Liver (tissue), 9 donors: ENCODE measurements around the gene CDH23. TPM values are rescaled to one million over a fixed set of nuclear protein-coding genes. Genes with fewer than 3 reads are reported as not detected.

Experiments used
- DNase-seq: peaks from one replicate; pipeline ENCODE4 v3.0.0-alpha.2; 2017; ENCODE audit warnings: low spot score
- H3K27ac ChIP-seq, 2 donors: one replicate each; pipeline ENCODE4 v1.7.0; 2013; ENCODE audit warnings: inconsistent platforms in 2 of 2, low read length in 2 of 2, control low read depth in 1 of 2, low read depth in 1 of 2, mild to moderate bottlenecking in 1 of 2
- H3K27me3 ChIP-seq, 4 donors: one replicate each; pipeline versions ENCODE4 v1.6.1 to v1.7.0; 2013; ENCODE audit warnings: low read length in 3 of 4, inconsistent platforms in 1 of 4, mild to moderate bottlenecking in 1 of 4, moderate library complexity in 1 of 4; ENCODE audit not compliant: control insufficient read depth in 4 of 4, insufficient read depth in 4 of 4
- H3K36me3 ChIP-seq, 4 donors: one replicate each; pipeline versions ENCODE4 v1.6.1 to v1.7.0; 2013; ENCODE audit warnings: low read length in 3 of 4, mild to moderate bottlenecking in 3 of 4, low read depth in 1 of 4, moderate library complexity in 1 of 4; ENCODE audit not compliant: control insufficient read depth in 4 of 4, insufficient read depth in 3 of 4
- H3K4me1 ChIP-seq, 4 donors: one replicate each; pipeline versions ENCODE4 v1.6.1 to v1.7.0; 2013; ENCODE audit warnings: low read length in 3 of 4, mild to moderate bottlenecking in 3 of 4, moderate library complexity in 1 of 4; ENCODE audit not compliant: control insufficient read depth in 4 of 4, insufficient read depth in 4 of 4
- H3K4me3 ChIP-seq, 3 donors: one replicate each; pipeline versions ENCODE4 v1.6.1 to v1.7.0; 2013; ENCODE audit warnings: low read length in 3 of 3, control low read depth in 1 of 3, low read depth in 1 of 3, mild to moderate bottlenecking in 1 of 3
- H3K9ac ChIP-seq, 2 donors: one replicate each; pipeline ENCODE4 v1.7.0; 2013; ENCODE audit warnings: low read length in 2 of 2, mild to moderate bottlenecking in 2 of 2, moderate library complexity in 2 of 2, control low read depth in 1 of 2, low read depth in 1 of 2
- H3K9me3 ChIP-seq, 4 donors: one replicate each; pipeline versions ENCODE4 v1.6.1 to v1.7.0; 2013; ENCODE audit warnings: low read length in 3 of 4; ENCODE audit not compliant: control insufficient read depth in 4 of 4
- EGR1 ChIP-seq, 2 donors: IDR thresholded peaks; 2 replicates each; pipeline ENCODE4 v1.6.1; 2016 to 2018; ENCODE audit warnings: antibody characterized with exemption in 2 of 2, low read depth in 2 of 2
- FOXA1 ChIP-seq: IDR thresholded peaks from 2 replicates; pipeline ENCODE4 v1.6.1; 2016; ENCODE audit warnings: antibody characterized with exemption
- FOXA2 ChIP-seq: IDR thresholded peaks from 2 replicates; pipeline ENCODE4 v1.6.1; 2016; ENCODE audit warnings: antibody characterized with exemption
- GABPA ChIP-seq, 2 donors: IDR thresholded peaks in 1 of 2; conservative IDR thresholded peaks in 1 of 2; 2 replicates each; pipeline ENCODE4 v1.6.1; 2016; ENCODE audit warnings: antibody characterized with exemption in 2 of 2, mild to moderate bottlenecking in 1 of 2, moderate library complexity in 1 of 2
- HNF4A ChIP-seq, 2 donors: conservative IDR thresholded peaks; 2 replicates each; pipeline ENCODE4 v1.6.1; 2016; ENCODE audit warnings: antibody characterized with exemption in 2 of 2, mild to moderate bottlenecking in 2 of 2
- HNF4G ChIP-seq: IDR thresholded peaks from 2 replicates; pipeline ENCODE4 v1.6.1; 2016; ENCODE audit warnings: antibody characterized with exemption
- JUND ChIP-seq, 2 donors: IDR thresholded peaks; 2 replicates each; pipeline ENCODE4 v1.6.1; 2016; ENCODE audit warnings: antibody characterized with exemption in 2 of 2
- NR2F2 ChIP-seq: IDR thresholded peaks from 2 replicates; pipeline ENCODE4 v1.6.1; 2016; ENCODE audit warnings: antibody characterized with exemption
- RAD21 ChIP-seq, 2 donors: IDR thresholded peaks; 2 replicates each; pipeline ENCODE4 v1.6.1; 2016; ENCODE audit warnings: antibody characterized with exemption in 2 of 2, mild to moderate bottlenecking in 2 of 2
- RXRA ChIP-seq, 2 donors: IDR thresholded peaks; 2 replicates each; pipeline ENCODE4 v1.6.1; 2017 to 2018; ENCODE audit warnings: antibody characterized with exemption in 2 of 2, mild to moderate bottlenecking in 1 of 2
- SP1 ChIP-seq: IDR thresholded peaks from 2 replicates; pipeline ENCODE4 v1.6.1; 2018; ENCODE audit warnings: antibody characterized with exemption, mild to moderate bottlenecking
- TAF1 ChIP-seq: conservative IDR thresholded peaks from 2 replicates; pipeline ENCODE4 v1.6.1; 2016; ENCODE audit warnings: antibody characterized with exemption, mild to moderate bottlenecking
- YY1 ChIP-seq: IDR thresholded peaks from 2 replicates; pipeline ENCODE4 v1.6.1; 2016; ENCODE audit warnings: antibody characterized with exemption, mild to moderate bottlenecking
- WGBS: extraction: QIAGEN DNeasy Blood & Tissue Kit; methylation state at CpG from one replicate; pipeline ENCODE4 v1.1.7; 2013; 5-methylcytosine and 5-hydroxymethylcytosine counted together
- polyA plus RNA-seq, 2 donors: library from polyadenylated mRNA; stranded (reverse) in 1 of 2; unstranded in 1 of 2; fragments of 200-250 nt in 1 of 2; fragments of >200 nt in 1 of 2; fragmentation: Nextera tagmentation in 1 of 2; extraction: Ambion mirVana in 1 of 2; gene quantifications; one replicate each; pipeline versions ENCODE4 v1.2.1 to v1.2.3, GENCODE V29; 2013 to 2015
- total RNA-seq, 2 donors: library from RNA; depleted of rRNA; stranded (reverse); fragments of >200 nt; gene quantifications; one replicate each; pipeline ENCODE4 v1.2.3, GENCODE V29; 2014
- TF ChIP-seq, protein P1 (sequence below): IDR thresholded peaks from 2 replicates; pipeline ENCODE4 v1.6.1; 2016; ENCODE audit warnings: antibody characterized with exemption
- TF ChIP-seq, protein P2 (sequence below): IDR thresholded peaks from 2 replicates; pipeline ENCODE4 v1.6.1; 2016; ENCODE audit warnings: antibody characterized with exemption
- TF ChIP-seq, protein P3 (sequence below): IDR thresholded peaks from 2 replicates; pipeline ENCODE4 v1.6.1; 2016; ENCODE audit warnings: antibody characterized with exemption, mild to moderate bottlenecking
- donor health status: healthy.
- donor health status: healthy.
- donor health status: healthy.
- donor health status: healthy.
- donor health status: healthy.

CDH23 gene
- total and polyA plus RNA-seq, 4 donors, result 1.5 to 4.7 (median 3.4) TPM

DNA sequence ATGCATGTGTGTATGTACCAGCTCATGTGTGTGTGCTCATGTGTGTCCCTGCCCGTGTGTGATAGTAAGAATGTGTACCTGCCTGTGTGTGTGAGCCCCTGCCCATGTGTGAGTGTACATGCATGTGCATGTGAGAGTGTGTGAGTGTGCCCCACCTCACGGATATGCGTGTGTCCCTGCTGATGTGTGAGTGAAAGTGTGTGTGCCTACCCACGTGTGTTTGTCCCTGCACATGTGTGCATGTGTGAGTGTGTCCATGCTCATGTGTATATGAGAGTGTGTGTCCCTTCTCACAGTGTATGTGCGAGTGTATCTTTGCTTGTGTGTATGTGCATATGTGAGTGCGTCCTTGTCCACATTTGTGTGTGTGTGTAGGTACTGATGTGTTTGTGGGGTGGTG, 69.6 kb downstream of the CDH23 start:
- H3K4me3 ChIP-seq, result no peak overlapping the region
- no peak for DNase-seq
- no peaks in the 10 kb centered on the region for H3K36me3 ChIP-seq
- peaks cover 3 to 23% (median 15%) of the 10 kb centered on the region in 4 donors for H3K4me1 ChIP-seq
- 95% methylated on average over 6 of the region's 6 CpGs for WGBS
- no peak overlapping the region for H3K27ac ChIP-seq
- no peaks in the 10 kb centered on the region for H3K9me3 ChIP-seq
- TF ChIP-seq FOXA2 (no peak), GABPA (IDR thresholded peaks at IDR 0.05 in 1 of 2, conservative IDR thresholded peaks at IDR 0.05 in 1 of 2) (no peak), JUND (IDR thresholded peaks at IDR 0.05) (no peak), HNF4A (conservative IDR thresholded peaks at IDR 0.05) (no peak), NR2F2 (no peak), EGR1 (IDR thresholded peaks at IDR 0.05; ENCODE audit: low read depth in 2 of 2) (no peak)
- TF ChIP-seq, protein P1, sequence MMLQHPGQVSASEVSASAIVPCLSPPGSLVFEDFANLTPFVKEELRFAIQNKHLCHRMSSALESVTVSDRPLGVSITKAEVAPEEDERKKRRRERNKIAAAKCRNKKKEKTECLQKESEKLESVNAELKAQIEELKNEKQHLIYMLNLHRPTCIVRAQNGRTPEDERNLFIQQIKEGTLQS, result no peak
- TF ChIP-seq, protein P2, sequence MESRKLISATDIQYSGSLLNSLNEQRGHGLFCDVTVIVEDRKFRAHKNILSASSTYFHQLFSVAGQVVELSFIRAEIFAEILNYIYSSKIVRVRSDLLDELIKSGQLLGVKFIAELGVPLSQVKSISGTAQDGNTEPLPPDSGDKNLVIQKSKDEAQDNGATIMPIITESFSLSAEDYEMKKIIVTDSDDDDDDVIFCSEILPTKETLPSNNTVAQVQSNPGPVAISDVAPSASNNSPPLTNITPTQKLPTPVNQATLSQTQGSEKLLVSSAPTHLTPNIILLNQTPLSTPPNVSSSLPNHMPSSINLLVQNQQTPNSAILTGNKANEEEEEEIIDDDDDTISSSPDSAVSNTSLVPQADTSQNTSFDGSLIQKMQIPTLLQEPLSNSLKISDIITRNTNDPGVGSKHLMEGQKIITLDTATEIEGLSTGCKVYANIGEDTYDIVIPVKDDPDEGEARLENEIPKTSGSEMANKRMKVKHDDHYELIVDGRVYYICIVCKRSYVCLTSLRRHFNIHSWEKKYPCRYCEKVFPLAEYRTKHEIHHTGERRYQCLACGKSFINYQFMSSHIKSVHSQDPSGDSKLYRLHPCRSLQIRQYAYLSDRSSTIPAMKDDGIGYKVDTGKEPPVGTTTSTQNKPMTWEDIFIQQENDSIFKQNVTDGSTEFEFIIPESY, result no peak
- H3K9ac ChIP-seq, result no peak overlapping the region
- H3K27me3 ChIP-seq, result no peaks in the 10 kb centered on the region

DNA sequence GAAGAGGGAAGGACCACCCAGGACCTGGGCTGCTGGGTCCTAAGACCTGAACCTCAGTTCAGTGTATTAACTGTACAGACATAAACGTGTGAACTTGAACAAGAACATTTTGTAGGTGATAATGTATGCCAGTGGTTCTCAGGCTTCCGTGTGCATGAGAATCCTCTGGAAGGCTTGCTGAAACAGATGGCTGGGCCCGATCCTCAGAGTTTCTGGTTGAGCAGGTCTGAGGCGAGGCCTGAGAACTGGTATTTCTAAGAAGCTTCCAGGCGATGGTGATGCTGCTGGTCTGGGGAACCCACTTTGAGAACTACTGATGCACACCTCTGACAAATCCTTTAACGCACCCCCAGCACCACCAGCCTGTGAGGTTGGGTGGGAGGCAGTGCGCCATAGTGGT, 70.4 kb downstream of the CDH23 start:
- WGBS, result 93% methylated on average over 7 of the region's 7 CpGs
- Histone ChIP-seq H3K4me1 (peaks cover 6 to 24% (median 18%) of the 10 kb centered on the region in 4 donors), H3K4me3 (no peak overlapping the region), H3K27me3 (no peaks in the 10 kb centered on the region), H3K9me3 (no peaks in the 10 kb centered on the region), H3K27ac (no peak overlapping the region), H3K36me3 (no peaks in the 10 kb centered on the region), H3K9ac (no peak overlapping the region)
- DNase-seq, result no peak
- TF ChIP-seq HNF4G, result no peak
- no peak for TF ChIP-seq JUND (IDR thresholded peaks at IDR 0.05)
- no peak for TF ChIP-seq TAF1
- no peak for TF ChIP-seq YY1
- TF ChIP-seq RAD21 (IDR thresholded peaks at IDR 0.05), result no peak
- no peak for TF ChIP-seq HNF4A (conservative IDR thresholded peaks at IDR 0.05)
- no peak for TF ChIP-seq FOXA2
- TF ChIP-seq GABPA (IDR thresholded peaks at IDR 0.05 in 1 of 2, conservative IDR thresholded peaks at IDR 0.05 in 1 of 2), result no peak
- no peak for TF ChIP-seq RXRA (IDR thresholded peaks at IDR 0.05)
- no peak for TF ChIP-seq NR2F2

DNA sequence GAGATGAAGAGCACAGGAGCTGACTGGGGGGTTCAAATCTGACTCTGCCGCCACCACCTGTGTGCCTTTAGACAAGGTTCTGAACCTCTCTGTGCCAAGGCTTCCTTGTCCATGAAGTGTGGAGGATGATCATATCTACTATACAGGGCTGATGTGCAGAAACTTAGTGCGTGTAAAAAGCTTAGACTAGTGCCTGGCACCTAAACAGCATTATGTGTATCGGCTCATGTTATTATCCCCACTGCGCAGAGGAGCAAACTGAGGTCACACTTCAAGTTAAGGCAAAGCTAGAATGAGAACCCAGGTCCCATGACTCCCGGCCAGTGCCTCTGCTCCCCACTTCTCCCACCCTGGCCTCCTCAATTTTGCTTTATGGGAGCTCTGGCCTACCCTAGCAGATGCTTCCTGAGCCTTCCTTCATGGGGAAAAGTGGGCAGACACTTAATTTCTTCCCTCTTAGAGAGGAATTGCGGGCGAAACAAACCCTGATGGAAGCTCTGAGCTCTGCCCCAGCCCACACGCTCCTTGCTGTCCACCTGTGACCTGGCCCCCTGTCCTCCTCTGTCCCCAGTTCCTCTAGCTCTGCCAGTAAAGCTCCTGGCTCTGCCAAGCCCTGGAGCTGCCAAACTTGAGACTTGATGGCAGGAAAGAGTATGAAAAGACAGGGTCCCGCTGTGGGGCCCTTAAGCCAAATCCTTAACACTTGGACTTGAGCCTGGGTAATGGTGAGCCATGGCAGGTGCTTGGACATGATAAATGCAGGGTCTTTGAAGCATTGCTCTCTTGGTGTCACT, 71.0 kb downstream of the CDH23 start:
- no peak overlapping the region for H3K9ac ChIP-seq
- WGBS, result 88% methylated on average over 9 of the region's 9 CpGs
- TF ChIP-seq NR2F2, result no peak
- TF ChIP-seq RAD21 (IDR thresholded peaks at IDR 0.05), result no peak
- TF ChIP-seq TAF1, result no peak
- no peak for TF ChIP-seq SP1
- TF ChIP-seq, protein P2, result no peak
- TF ChIP-seq, protein P3, sequence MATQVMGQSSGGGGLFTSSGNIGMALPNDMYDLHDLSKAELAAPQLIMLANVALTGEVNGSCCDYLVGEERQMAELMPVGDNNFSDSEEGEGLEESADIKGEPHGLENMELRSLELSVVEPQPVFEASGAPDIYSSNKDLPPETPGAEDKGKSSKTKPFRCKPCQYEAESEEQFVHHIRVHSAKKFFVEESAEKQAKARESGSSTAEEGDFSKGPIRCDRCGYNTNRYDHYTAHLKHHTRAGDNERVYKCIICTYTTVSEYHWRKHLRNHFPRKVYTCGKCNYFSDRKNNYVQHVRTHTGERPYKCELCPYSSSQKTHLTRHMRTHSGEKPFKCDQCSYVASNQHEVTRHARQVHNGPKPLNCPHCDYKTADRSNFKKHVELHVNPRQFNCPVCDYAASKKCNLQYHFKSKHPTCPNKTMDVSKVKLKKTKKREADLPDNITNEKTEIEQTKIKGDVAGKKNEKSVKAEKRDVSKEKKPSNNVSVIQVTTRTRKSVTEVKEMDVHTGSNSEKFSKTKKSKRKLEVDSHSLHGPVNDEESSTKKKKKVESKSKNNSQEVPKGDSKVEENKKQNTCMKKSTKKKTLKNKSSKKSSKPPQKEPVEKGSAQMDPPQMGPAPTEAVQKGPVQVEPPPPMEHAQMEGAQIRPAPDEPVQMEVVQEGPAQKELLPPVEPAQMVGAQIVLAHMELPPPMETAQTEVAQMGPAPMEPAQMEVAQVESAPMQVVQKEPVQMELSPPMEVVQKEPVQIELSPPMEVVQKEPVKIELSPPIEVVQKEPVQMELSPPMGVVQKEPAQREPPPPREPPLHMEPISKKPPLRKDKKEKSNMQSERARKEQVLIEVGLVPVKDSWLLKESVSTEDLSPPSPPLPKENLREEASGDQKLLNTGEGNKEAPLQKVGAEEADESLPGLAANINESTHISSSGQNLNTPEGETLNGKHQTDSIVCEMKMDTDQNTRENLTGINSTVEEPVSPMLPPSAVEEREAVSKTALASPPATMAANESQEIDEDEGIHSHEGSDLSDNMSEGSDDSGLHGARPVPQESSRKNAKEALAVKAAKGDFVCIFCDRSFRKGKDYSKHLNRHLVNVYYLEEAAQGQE, result no peak
- TF ChIP-seq, protein P1, result no peak
- no peak for TF ChIP-seq YY1
- TF ChIP-seq JUND (IDR thresholded peaks at IDR 0.05), result no peak
- TF ChIP-seq FOXA1, result no peak
- TF ChIP-seq RXRA (IDR thresholded peaks at IDR 0.05), result no peak
- no peak for TF ChIP-seq HNF4A (conservative IDR thresholded peaks at IDR 0.05)

More for the DNA sequence above, 71.0 kb downstream of the CDH23 start:
- H3K36me3 ChIP-seq, result no peaks in the 10 kb centered on the region
- H3K4me3 ChIP-seq, result no peak overlapping the region
- H3K27ac ChIP-seq, result no peak overlapping the region
- peaks cover 8 to 24% (median 15%) of the 10 kb centered on the region in 4 donors for H3K4me1 ChIP-seq
- no peak for DNase-seq
- no peaks in the 10 kb centered on the region for H3K9me3 ChIP-seq
- H3K27me3 ChIP-seq, result no peaks in the 10 kb centered on the region
